GM12872 (cell line): ENCODE data around the gene CFP.
A peak's percentile ranks its signal among the peaks of the same experiment; 100 is the strongest.

Source experiments
- CTCF ChIP-seq: IDR thresholded peaks from 3 replicates; pipeline ENCODE4 v1.5.1; 2011; ENCODE audit warnings: low read depth, mild to moderate bottlenecking, low read length, moderate library complexity; ENCODE audit not compliant: insufficient read depth

CFP gene

GRCh38 chrX:47645530-47645929 lies 15.8 kb upstream of the CFP start:
- TF ChIP-seq CTCF: no peak

- 0 out of 3 replicates have a peak, but pooled peaks have one; percentile 9 for TF ChIP-seq CTCF
Observed at GRCh38 chrX:47644557-47645091, 14.9 kb upstream of the CFP start.

- peak; percentile 31; the same call in 1 of the 3 replicates for TF ChIP-seq CTCF
Observed at GRCh38 chrX:47643926-47644325, 14.2 kb upstream of the CFP start.

GRCh38 chrX:47638816-47639215 lies 9.1 kb upstream of the CFP start:
- no peak for TF ChIP-seq CTCF

GRCh38 chrX:47637546-47638195 lies 7.9 kb upstream of the CFP start:
- TF ChIP-seq CTCF: peak; percentile 30; the same call in 1 of the 3 replicates

GRCh38 chrX:47634871-47635575 lies 5.3 kb upstream of the CFP start:
- no peak for TF ChIP-seq CTCF

GRCh38 chrX:47633689-47634590 lies 4.2 kb upstream of the CFP start:
- no peak for TF ChIP-seq CTCF
